ENCODE measurements around the gene KIF21A.

Gene KIF21A

DNA sequence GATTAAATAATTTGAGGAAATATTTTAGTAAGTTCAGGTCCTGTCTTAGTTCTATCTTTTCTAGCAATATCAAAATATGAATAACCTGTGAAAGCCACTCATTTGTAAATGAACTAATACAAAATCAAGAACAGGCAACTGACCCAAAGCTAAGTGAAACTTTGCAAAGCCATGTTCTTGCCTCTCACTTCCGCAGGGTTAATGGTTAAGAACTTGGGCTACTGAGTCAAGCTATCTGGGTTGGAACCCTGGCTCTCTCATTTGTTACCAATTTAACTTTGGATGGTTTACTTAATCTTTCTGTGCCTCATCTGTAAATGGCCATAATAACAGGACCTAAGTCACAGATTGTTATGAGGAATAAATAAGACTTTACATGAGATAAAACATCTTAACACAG, 2.8 kb downstream of the KIF21A start:
- no peak for DNase-seq (ENCODE audit: low read depth, low spot score)

DNA sequence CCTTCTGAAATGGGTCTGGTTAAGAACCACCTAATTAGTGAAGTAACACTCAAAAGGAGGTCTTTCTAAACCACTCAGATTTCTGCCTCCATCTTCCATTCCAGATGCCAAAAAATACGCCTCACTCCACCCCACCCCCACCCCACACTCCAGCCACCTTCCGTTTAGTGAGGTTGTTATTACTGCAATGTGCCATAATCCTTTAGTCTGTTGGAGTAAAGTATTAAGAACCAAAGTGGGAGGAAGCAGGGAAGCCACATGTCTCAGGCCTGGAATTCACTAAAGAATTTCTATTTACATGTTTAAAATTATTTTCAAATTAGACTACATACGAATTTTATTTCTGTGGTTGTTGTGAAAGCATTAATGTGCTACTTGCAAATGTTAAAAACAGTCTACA, 7.4 kb downstream of the KIF21A start:
- no peak for DNase-seq (ENCODE audit: low read depth, low spot score)

DNA sequence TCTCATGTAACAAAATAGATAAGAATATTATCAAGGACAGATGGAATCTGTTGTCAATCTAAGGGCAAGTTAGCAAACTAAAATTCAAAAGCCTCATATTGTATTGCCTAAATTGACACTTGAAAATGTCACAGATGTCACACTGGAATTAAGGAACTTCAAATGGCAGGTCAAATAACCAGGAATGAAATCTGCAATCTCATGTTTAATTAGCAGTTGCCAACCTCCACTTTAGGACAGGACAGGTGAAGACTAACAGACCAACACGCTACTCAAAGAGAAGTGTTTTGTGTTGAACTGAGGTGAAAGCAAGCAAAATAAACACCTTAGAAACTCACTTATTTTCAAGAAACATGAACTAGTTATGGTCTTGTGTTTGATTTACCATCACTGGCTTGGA, 11.1 kb downstream of the KIF21A start:
- DNase-seq (ENCODE audit: low read depth, low spot score) = no peak

DNA sequence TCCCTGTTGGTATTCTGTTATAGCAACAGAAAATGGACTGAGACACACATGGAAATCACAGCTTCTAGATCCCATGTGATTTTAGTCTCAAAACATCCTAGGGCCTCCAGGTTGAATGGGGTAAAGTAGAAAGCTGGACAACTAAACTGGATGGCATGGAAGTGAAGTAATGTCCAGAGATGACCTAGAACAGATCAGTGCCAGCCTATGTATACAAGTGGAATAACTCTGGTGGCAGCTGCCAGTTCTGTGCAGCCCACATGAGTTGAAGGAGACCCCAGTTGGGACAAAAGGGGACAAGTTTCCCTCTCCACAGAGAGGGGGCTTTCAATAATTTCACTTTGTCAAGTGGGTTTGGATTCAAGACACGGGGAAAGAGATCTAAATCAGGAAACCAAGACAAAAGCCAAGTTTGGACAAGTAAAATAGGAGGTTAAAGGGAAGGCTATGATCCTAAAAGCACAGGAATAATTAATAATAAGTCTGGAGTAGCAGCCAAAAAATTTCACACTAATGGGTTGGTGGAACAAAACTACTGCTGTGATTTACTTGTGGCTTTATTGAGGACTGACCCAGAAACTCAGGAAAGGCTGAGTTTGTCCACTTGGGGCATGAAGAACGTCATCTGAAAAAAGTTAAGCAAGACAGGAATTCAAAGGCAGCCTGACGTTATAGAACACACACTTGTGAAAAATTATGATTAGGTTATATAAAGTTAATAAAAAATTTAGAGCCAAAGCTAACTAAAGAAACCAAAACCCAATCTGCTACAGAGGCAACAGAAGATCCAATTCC, 11.7 kb downstream of the KIF21A start:
- DNase-seq (ENCODE audit: low read depth, low spot score) = no peak

DNA sequence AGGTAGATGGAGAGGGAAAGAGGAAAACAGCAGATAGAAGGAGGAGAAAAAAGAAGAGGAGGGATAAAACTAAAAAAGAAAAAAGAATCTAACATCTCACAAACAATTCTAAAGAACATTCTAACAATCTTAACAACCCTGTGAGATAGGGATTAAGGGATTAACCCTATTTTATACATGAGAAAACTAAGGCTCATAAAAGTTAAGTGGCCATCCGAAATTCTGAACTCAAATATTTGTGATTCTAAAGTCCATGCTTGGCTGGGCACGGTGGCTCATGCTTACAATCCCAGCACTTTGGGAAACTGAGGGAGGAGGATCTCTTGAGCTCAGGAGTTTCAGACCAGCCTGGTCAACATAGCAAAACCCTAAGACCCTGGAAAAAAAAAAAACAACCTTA, 13.1 kb downstream of the KIF21A start:
- no peak for DNase-seq (ENCODE audit: low read depth, low spot score)

DNA sequence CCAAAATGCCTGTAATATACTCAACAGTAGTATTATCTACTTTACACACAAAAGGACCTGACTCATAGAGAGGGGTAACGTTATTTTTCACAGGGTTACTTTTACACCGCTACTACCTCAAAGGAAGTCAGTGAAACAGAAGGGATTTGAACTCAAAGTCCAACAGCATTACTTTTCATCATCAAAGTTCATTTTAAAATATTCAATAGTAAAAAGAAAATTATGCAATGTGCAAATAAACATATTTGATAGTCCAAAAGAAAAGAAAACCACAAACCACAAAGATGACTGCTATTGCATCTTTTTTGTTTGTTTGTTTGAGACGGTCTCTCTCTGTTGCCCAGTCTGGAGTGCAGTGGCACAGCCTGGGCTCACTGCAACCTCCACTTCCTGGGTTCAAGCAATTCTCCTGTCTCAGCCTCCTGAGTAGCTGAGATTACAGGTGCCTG, 15.5 kb downstream of the KIF21A start:
- DNase-seq (ENCODE audit: low read depth, low spot score) = no peak

DNA sequence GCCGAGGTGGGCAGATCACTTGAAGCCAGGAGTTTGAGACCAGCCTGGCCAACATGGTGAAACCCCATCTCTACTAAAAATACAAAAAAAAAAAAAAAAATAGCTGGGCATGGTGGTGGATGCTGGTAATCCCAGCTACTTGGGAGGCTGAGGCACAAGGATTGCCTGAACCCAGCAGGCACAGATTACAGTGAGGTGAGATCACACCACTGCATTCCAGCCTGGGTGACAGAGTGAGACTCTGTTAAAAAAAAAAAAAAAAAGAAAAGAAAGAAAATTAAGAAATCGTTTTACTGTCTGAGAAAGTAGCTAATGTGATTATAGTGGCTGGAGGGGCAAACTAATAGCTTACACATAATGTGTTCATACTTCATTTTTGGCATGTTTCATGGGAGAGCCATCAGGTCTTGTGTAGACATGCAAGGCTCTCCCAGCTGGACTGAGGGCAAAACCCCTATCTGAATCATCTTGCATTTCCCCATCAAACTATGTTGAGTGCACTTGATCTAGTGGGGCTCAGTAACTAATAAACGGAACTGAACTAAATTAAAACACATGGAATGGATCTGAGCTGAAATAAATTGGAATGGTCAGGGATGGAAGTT, 16.2 kb downstream of the KIF21A start:
- DNase-seq (ENCODE audit: low read depth, low spot score) = no peak

DNA sequence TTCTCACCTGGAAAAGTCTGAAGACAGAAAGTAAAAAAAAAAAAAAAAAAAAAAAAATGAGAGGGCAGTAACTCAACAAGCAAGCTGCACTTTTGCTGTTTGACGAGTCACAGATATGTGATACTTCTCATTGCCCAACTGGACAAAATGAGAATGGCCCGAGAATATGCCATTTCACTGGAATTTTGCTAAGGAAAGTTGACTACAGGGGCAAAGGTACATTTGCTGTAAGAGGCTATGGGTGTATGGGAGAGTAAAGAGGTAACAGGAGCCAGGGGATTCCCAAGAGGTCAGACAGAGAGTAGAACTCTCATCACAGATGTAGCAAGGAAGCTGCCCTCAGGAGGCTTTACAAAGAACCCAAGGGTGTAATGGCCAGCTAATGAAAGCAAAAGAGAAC, 22.9 kb downstream of the KIF21A start:
- DNase-seq (ENCODE audit: low read depth, low spot score) = no peak

DNA sequence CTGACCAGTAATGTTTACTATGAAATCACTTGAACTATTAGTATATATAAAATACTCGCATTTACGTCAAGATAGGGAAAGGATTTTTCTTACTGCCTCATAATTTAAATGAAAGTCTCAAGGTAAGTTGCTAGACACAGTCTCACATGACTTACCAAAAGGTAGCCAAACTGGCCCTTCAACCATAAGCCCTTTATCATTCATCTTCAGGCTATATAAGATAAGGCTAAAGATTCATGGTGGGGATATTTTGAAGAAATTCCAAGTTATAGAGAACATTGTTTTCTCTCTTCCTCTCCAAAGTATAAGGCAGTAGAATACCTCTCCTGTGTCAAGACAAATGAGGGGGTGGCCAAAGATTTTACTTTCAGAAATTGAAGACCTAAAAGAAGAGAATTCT, 23.4 kb downstream of the KIF21A start:
- DNase-seq (ENCODE audit: low read depth, low spot score) = no peak

DNA sequence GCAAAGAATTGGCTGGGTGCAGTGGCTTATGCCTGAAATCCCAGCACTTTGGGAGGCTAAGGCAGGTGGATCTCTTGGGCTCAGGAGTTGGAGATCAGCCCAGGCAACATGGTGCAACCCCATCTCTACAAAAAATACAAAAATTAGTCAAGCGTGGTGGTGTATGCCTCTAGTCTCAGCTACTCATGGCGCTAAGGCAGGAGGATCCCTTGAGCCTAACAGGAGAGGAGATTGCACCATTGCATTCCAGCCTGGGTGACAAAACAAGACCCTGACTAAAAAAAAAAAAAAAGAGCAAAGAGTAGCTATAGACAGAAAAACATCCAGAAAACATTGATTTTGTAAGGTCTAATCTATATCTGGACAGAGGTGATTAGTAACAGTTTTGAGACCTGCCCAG, 25.0 kb downstream of the KIF21A start:
- DNase-seq (ENCODE audit: low read depth, low spot score) = no peak

DNA sequence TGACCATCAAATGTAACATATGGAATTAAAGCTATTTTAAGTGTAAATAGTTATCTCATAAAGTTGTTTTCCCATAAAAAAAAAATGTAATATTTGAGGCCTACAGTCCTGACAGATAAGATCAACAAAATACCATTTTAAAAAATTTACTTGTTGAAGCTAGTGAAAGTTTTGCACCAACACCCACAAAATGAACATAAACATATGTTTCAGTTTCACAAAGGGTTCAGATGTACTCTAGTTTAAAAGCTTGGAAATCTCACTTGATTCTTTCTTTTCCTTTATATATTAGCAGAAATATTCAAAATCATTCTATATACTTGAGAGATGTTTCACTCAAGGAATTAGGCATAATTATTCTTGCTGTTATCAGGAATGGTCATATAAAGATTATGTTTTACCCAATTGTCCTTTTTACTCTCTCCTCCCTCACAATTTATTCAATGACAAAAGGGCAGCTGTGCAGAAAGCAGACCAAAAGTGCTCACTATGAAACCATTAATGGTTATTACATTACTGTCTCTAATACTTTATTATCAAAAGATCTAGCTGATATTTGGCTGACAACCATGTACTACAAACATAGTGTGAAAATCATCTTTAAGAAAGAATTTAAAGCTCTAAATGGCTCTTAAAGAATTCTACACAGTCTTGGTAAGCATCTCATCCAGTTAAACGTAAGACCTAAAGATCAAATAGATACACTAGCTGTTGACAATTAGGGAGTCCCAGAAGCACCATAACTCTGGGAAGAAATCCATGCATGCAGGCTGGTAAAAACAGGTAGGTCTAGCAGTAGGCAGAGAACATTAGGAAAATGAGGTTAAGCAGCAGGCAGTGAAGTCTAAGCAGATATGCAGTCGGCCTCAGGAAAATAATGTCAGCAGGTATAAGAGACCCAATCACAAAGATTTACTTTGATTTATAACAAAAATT, 28.8 kb downstream of the KIF21A start:
- DNase-seq (ENCODE audit: low read depth, low spot score) = no peak

DNA sequence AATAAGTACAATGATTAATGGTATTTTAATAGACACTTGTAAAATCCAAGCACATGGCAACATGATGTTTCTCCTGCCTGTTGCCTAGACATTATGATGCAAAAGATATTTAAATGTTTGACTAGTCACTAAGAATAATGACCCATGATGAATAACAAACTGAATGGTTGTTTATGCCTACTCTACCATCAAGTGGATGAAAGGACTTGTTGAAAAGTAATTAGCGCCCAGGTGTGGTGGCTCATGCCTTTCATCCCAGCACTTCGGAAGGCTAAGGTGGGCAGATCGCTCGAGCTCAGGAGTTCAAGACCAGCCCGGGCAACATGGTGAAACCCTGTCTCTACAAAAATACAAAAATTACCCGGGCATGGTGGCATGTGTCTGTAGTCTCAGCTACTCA, 30.7 kb downstream of the KIF21A start:
- DNase-seq (ENCODE audit: low read depth, low spot score) = no peak

DNA sequence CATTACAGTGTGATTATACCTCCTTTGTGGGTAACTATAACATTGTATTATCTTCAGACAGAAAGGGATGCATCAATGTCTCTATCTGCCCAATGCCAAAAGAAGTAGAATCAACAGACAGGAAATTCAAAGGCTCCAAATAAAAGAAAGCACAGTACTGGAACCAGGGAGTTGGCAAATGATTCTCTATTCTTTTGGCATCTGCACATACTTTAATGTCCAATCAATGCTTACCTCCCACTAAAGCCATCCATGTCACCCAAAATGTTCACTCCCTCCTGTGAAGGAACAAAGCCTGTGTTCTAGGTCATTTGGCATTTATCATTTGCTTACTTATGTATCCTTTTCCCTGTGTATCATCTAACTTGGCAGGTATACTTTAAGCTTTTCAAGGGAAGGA, 36.7 kb downstream of the KIF21A start:
- DNase-seq (ENCODE audit: low read depth, low spot score) = no peak

DNA sequence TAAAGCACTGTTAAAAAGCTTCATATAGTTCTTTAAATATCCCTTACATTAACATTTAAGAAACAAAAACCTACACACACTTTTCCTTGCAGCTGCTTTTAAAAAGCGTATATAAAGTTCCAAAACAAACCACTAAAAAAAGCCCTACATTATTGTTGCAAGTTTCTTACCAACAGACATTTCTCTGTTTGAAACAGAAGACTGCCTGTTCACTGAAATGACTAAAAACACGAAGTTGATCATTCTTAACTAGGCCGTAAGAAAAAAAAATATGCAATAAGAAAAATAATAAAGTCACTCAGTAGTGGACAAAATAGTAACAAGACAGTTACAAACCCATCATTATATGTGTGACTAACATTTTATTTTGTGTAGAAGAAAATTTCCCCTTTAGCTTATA, 37.3 kb downstream of the KIF21A start:
- DNase-seq (ENCODE audit: low read depth, low spot score) = no peak

DNA sequence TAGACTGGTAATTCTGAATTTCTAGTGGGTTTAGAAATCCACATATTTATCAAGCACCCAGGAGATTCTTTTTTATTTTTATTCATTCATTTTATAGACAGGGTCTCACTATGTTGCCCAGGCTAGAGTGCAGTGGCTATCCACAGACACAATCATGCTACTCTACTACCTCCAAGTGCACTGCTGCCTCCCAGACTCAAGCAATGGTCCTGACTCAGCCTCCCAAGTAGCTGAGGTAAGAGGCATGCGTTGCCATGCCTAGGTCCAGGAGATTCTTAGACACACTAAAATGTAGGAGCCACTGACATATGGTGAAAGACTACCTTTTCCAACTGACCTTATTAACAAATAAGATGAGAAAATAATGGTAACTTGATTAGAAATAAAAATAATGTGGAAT, 38.9 kb downstream of the KIF21A start:
- no peak for DNase-seq (ENCODE audit: low read depth, low spot score)

DNA sequence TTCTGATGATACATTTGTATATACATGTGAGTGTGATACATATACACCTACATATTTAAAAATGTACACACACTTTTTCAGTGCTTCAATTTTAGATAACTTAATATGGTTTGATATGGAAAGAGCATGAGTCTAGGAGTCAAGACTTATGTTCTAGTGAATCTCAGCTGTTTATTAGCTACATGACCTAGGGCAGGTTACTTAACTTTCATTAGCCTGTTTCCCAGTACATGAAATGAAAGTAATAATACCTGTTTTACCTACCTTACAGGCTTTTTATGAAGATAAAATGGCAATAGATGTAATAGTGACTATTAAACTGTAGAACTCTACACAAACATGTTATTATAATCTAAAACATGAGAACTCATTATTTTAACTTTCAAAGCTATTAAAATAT, 39.5 kb downstream of the KIF21A start:
- DNase-seq (ENCODE audit: low read depth, low spot score) = no peak

DNA sequence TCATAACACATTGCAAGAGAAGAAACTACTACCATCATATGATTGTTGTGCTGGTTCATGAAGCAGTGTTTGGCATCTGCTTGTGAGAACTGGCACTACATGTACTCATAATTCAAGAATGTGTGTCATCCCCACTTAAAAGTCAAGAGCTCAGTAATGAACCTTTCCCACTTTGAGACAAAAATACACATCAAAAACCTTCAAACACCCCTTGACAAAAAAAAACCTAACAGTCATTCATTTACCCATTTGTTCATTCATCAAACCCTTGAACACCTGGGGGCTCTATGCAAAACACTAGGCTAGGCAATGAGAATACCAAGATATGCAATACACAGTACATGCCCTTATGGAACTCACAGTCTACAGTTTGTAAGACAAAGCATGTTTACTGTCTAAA, 40.0 kb downstream of the KIF21A start:
- DNase-seq (ENCODE audit: low read depth, low spot score) = no peak

DNA sequence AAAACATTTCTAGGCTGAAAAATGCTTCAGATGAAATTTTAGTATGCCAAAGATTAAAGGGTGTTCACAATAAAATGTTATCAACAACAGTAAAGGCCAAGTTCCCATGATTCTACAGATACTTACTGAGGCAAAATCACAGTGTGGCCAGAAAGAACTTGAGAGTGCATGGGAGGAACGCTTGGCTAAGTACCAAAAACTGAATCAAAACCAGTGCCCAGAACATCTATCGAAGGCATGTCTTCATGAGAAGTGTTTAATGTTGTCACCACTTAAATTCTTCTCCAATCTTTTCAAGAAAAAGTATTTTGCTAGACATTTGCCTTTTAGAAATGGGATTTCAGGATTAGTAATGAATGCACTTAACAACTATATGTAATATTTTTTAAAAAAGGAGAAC, 41.5 kb downstream of the KIF21A start:
- DNase-seq (ENCODE audit: low read depth, low spot score) = no peak

DNA sequence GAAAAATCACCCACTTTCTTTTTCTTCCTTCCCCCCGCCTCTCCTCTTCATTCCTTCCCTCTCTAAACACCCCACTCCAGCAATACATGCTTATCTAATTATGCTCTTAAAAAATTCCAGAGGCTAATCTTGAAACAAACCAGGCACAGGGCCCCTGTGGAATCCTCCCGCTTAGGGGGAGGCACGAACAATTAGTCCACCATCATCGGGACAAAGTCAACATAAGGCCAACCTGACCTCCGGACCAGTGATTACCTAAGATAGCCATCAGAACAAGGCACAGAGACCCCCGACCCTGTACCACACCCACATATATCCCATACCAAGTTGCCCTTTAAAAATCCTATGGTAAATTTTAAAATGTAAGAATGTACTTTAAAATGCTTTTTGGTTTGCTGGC, 47.1 kb downstream of the KIF21A start:
- no peak for DNase-seq (ENCODE audit: low read depth, low spot score)

DNA sequence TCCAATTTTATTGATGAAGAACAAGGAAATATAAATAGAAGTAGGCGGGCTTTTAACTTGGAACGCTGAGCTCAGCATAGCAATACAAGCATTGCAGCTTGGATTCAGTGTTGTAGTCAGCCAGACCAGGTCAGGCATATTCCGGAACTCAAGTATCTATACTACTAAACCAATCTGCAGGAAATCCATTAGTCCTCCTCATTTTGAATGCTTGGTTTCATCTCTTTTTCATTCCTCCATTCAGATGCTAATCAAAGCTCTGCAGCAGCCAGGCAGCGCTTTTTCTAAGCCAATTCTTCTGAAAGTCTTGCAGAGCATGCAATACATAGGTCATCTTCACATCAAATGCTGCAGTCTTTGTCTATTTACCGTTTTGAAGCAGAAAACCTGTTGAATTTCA, 49.0 kb downstream of the KIF21A start:
- DNase-seq (ENCODE audit: low read depth, low spot score) = no peak

DNA sequence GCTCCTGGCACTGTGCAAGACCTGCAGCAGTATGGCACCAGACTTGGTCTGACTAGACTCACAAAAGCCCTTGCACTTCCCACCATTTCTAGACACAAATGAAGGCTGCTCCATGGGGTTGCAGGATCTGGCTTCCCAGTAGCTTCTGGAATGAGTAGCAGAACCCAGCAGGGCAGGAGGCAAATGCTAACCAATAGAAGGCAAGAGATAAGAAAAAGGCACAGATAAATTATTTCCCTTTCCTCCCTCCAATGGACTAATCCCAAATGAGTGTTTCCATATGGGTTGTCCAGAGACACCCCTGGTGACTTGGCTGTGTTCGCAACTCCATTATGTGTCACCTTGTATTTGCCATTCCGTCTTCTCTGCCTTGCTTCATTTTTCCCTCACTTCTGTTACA, 49.7 kb downstream of the KIF21A start:
- no peak for DNase-seq (ENCODE audit: low read depth, low spot score)

DNA sequence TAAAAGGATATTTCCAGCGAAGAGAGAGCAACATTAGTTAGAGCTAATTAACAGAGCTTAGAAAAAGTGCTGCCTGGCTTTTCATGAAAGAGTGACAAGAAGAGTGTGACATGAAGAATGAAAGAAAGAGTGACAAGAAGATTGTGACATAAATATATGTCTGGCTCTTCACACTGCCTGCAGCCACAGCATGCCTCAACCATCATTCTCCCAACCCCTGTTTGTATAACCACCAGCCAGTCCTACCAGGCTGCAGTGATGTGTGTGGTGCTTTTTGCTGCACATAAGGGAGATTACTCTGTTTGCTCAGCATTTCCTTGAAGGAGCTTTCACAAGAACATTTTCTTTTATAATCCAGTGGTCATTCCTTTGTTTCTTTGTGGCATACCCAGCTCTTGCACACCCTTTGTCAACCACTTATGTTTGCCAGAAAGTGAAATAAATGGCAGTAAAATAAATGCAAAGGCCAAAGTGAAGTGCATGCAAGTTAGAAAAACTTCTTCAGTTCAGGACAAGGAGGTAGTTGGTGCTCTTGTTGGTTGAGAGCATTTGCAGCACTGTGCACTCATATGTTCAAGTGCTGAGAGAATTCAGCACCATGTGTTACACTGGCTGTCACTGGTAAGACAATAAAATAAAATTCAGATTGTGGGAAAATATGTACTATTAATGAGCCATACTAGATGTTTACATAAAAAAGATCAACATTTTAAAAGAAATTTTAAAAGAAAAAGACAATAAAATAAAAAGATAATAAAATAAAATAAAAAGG, 50.6 kb downstream of the KIF21A start:
- no peak for DNase-seq (ENCODE audit: low read depth, low spot score)

All from brain pericyte (primary cell).